ENCODE measurements around the gene EGFLAM.

DNA sequence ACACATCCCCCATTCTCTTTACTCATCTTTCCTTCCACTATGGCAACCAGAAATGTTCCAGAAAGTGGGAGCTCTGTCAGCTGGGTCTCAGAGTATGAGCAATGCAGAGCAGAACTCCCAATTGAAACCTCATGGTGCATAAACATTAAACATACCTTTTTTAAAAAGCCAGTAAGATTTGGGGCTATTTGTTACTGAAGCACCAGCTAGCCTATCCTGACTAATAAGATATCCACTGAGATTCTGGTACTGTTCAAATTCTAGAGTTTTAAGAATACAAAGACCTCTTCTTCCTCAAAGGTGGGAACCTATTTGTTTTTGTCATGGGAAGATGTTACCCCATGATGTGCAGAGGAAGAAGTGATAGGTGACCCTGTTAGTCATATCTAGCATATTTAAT, 46.1 kb upstream of the EGFLAM start:
- TF ChIP-seq, protein P1, sequence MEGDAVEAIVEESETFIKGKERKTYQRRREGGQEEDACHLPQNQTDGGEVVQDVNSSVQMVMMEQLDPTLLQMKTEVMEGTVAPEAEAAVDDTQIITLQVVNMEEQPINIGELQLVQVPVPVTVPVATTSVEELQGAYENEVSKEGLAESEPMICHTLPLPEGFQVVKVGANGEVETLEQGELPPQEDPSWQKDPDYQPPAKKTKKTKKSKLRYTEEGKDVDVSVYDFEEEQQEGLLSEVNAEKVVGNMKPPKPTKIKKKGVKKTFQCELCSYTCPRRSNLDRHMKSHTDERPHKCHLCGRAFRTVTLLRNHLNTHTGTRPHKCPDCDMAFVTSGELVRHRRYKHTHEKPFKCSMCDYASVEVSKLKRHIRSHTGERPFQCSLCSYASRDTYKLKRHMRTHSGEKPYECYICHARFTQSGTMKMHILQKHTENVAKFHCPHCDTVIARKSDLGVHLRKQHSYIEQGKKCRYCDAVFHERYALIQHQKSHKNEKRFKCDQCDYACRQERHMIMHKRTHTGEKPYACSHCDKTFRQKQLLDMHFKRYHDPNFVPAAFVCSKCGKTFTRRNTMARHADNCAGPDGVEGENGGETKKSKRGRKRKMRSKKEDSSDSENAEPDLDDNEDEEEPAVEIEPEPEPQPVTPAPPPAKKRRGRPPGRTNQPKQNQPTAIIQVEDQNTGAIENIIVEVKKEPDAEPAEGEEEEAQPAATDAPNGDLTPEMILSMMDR (IDR thresholded peaks at IDR 0.05), result no peak
- TF ChIP-seq EP300 (IDR thresholded peaks at IDR 0.05) (no peak), POLR2A (IDR thresholded peaks at IDR 0.05) (no peak)
